ENCODE results near the gene THTPA.
"Not testable (repeated sequence)": the region's sequence is repeated elsewhere in the genome, so short reads cannot be mapped to it uniquely, and the experiment has no call there.

Gene THTPA

DNA sequence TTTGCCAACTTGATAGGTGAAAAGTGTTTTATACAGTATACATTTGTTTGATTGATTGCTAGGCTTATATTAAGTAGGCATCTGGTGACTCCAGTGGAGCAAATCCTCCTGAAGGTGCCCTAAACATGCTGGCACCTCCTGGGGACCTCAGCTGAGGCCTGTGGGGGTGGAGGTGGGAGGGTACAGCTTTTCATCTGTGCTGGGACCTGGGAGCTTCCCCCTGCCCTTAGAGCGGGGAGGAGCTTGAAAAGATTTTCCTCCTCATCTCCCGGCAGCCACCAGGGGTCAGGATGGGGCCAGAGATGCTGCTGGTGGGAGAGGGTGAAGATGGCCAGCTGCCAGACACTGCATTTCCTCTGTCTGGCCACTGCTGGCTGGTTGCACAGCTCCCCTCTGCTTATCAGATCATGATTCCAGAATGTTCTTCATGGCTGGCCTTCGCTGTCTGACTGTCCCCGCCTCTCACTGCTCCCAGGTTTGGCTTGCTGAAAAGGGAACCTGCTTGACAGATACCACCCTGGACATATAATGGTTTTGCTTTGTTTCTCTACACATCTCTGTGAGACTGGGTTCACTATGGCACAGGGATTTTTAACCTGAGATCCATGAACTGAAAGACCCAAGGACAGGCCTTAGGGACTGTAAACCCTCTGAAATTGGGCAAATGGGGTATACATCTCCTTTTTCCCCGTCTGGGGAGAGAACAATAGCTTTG, 33.0 kb downstream of the THTPA start:
- no peak for DNase-seq

DNA sequence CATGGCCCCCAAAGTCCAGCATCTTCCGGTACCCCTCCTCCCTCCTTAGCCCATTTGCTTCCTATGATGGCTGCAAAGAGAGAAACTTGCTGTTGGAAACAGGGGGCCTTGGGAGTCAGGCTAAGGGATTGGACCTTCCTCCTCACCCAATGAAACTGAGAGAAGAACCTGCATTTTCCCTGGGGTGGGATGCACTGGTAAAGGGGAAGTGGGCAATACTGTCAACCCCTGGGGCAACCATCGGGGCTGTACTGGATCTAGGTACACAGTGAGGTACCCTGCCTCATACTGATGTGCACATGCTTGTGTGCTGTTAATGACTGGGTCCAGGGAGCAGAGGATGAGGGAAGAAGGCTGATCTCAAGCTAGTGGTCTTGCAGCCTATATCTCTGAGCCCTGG, 33.5 kb downstream of the THTPA start:
- DNase-seq, result no peak

DNA sequence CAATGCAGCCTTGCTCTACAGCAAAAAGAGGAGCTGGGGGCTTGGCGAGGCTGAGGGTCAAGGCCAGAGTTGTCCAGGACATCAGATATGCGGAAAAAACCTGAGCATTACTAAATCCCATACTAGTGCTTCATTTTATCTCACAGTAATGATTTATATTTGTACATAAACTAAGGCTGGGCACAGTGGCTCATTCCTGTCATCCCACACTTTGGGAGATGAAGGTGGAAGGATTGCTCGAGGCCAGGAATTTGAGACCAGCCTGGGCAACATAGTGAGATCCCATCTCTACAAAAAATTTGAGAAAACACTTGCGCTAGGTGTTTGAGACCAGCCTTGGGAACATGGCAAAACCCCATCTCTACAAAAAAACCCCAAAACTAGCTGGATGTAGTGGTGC, 34.1 kb downstream of the THTPA start:
- DNase-seq, result no peak

GRCh38 chr14:23594191-23594590, 38.1 kb downstream of the THTPA start:
- not testable (repeated sequence) for DNase-seq

DNA sequence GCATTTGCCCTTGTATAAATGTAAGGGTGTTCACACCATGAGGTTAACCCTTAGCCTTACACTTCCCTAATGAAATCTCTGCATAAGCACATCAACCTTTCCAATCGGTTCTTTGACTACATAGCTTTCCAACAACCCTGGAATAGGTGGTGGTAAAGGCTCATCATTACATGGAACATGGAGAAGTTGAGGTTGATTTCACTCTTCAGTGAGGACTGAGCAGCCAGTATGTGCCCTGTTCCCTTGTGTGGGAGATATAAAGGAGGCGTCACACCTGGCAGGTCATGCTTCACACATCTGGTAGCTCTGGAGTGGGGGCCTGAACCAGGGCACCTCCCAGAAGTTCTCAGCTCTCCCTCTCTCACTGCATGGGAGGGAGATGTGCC, 44.2 kb downstream of the THTPA start:
- DNase-seq, result no peak

- no peak for DNase-seq
Observed at GRCh38 chr14:23600806-23601205, 44.7 kb downstream of the THTPA start.

GRCh38 chr14:23601424-23601823, 45.4 kb downstream of the THTPA start:
- DNase-seq, result no peak

- DNase-seq, result no peak
Observed at GRCh38 chr14:23601845-23602180, 45.7 kb downstream of the THTPA start.

- DNase-seq, result no peak
Observed at GRCh38 chr14:23602181-23603095, 46.4 kb downstream of the THTPA start.

- no peak for DNase-seq
Observed at GRCh38 chr14:23603103-23603502, 47.0 kb downstream of the THTPA start.

DNA sequence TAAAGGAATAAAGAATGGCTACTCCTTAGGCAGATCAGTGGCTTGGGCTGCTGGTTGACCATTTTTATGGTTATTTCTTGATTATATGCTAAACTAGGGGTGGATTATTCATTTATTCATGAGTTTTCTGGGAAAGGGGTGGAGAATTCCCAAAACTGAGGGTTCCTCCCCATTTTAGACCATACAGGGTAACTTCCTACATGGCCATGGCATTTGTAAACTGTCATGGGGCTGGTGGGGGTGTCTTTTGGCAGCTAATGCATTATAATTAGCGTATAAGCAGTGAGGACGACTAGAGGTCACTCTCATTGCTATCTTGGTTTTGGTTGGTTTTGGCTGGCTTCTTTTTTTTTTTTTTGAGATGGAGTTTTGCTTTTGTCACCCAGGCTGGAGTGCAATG, 48.1 kb downstream of the THTPA start:
- no peak for DNase-seq

GRCh38 chr14:23604675-23605170, 48.7 kb downstream of the THTPA start:
- no peak for DNase-seq

- DNase-seq, result no peak
Observed at GRCh38 chr14:23605931-23606585, 50.0 kb downstream of the THTPA start.

GRCh38 chr14:23608454-23608853, 52.4 kb downstream of the THTPA start:
- DNase-seq, result no peak

DNA sequence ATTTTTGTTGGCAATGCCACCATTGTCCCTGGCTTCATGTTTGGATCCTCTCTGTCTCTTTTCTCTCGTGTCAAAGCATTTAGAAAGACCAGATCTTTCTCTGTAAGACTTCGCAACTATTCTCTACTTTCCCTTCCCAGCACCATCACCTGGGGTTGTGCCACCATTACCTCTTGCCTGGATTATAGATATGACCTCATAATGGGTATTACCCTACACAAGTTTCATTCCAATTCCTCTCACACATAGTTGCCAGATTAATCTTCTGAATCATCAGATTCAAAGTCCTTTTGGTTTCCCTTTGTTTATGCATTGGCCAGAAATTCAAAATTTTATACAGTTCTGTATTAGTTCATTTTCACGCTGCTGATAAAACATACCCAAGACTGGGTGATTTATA, 52.9 kb downstream of the THTPA start:
- no peak for DNase-seq

- DNase-seq, result not testable (repeated sequence)
Observed at GRCh38 chr14:23609411-23610089, 53.5 kb downstream of the THTPA start.

Data from SIG-M5 (cell line).